IPS-18c (cell line): ENCODE data around the gene COX19.

Experiments used
- H3K4me3 ChIP-seq: 2 replicates; pipeline ENCODE4 v1.7.0; 2013; ENCODE audit warnings: low read depth, mild to moderate bottlenecking, low read length, moderate library complexity; ENCODE audit not compliant: insufficient read depth
- H3K9me3 ChIP-seq: one replicate; pipeline ENCODE4 v1.6.1; 2013; ENCODE audit warnings: mild to moderate bottlenecking, low read length, moderate library complexity; ENCODE audit not compliant: control insufficient read depth, insufficient read depth

COX19 gene, protein sequence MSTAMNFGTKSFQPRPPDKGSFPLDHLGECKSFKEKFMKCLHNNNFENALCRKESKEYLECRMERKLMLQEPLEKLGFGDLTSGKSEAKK

DNA sequence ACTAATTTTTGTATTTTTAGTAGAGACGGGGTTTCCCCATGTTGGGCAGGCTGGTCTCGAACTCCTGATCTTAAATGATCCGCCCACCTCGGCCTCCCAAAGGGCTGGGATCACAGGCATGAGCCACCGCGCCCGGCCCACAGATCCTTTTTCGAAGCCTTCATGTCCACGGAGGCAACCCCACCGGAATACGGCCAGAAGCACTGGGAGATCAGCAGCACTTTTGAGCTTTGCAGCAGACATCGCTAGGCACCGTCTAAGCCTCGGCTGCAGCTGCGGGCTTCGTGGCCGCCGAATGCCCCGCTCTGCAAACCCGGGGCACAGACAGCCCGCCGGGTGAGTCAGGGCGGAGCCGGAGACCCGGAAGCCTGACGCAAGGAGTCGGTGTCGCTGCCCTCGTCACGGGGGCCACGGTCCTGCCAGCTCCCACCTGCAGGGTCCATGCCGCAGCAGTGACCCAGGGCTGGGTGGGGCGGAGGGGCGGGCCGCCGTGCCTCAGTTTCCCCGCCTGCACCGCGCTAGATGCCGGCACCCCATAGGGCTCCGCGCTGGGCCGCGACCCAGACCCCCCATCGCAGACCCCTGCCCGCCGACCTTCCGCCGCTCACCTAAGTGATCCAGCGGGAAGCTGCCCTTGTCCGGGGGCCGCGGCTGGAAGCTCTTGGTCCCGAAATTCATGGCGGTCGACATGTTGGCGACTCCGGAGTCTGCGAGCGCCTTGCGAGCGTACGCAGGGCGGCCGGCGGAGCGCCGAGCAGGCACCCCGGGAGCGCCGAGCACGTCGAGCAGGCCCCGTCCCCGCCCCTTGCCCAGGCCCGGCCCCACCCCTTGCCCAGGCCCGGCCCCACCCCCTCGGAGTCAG is at the start of gene COX19:
Gene COX19 (minus strand): TSS at position 730 of the 862 bp plus-strand sequence. CDS start 40 bp downstream, at position 690.
- H3K9me3 ChIP-seq, result no peaks in the 10 kb centered on the region

DNA sequence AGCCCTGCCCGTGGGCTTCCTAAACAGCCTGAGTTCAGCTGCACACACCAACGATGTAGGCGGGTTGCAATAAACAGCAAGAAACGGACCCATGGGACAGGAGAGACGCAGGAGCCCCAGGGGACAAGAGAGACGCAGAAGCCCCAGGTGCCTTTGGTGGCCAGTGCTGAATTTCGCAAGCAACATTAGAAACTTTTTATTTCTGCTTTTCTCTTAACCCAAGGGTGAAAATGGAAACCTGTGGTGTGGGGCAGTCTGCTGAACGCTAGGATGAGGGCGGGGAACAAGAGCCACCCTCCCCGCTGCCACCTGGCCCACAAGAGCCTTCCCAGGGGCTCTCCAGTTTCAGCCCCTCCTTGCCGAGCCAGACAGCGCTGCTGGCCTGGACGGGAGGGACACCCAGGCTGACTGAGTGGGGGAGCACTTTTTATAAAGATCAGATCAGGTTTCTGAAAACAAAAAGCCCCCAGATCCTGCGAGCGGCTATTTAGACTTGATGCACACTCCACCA is 49.0 kb upstream of the COX19 start:
- Histone ChIP-seq H3K9me3 (no peaks in the 10 kb centered on the region), H3K4me3 (no peak overlapping the region)

More for the DNA sequence above, at the start of gene COX19:
- H3K4me3 ChIP-seq, result peak within 1 kb of the TSS; percentile 97

DNA sequence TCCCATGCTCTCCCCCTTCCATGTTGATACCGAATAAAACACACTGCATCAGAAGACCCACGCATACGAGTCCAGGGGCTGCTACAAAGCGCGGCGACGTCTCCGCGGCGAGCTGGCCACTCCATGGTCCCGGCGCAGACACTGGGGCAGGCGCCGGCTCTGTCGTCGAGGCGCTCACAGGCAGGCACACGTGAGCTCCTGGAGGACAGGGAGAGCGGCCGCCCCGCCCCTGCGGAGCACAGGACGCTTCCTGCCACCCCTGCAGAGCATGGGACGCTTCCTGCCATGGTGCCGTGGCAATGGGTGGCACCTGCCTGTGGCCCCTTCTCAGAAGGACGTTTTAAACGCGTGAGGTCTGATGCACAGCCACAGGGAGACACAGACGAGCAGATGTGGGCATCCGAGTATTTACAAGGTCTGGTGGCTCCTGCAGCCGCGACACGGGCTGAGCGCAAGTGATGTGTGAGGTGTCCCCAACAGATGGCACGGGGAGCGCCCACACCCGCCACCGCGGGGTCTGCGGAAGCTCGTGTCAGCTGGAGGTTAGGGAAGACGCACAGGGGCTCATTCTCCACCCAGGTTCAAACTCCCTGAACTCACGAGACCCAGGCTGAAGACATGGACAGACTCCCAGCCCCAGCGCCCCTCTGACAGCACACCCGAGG is 47.6 kb upstream of the COX19 start:
- H3K9me3 ChIP-seq, result no peaks in the 10 kb centered on the region
- H3K4me3 ChIP-seq, result no peak overlapping the region

DNA sequence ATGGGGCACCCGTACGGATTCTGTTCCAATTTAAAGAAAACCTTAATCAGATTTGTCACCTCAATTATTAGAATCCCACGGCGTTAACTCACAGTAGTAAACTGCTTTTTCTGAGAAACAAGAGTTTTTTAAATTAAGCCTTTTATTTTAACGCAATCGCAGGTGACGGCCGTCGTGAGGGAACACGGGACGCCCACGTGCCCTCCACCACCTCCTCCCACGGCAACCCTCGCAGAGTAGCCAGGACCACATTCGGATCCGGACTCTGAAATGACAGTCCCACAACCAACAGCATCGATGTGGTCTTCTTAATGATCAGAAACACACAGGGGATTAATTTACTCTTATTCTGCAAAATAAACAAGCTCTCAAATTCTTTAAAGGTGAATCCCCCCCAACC is 47.0 kb upstream of the COX19 start:
- Histone ChIP-seq H3K4me3 (no peak overlapping the region), H3K9me3 (no peaks in the 10 kb centered on the region)

DNA sequence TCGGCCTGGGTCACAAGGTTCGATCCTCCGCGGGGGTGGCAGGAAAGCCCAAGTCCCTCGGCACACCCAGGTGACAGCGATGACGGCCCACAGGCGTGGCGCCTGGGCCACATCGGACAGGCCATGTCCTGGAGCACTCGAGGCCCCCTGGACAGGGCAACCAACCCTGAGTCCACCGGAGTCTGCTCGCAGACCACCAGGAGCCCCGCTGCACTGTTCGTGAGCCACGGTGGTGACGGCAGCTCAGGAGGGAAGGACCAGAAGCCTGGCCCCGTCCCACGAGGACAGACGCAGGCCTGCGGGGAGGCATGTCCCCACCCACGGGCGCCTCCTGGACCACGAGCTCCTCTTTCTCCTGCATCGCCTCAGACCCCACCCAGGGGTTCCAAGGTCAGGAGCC is 46.6 kb upstream of the COX19 start:
- Histone ChIP-seq H3K9me3 (no peaks in the 10 kb centered on the region), H3K4me3 (no peak overlapping the region)

DNA sequence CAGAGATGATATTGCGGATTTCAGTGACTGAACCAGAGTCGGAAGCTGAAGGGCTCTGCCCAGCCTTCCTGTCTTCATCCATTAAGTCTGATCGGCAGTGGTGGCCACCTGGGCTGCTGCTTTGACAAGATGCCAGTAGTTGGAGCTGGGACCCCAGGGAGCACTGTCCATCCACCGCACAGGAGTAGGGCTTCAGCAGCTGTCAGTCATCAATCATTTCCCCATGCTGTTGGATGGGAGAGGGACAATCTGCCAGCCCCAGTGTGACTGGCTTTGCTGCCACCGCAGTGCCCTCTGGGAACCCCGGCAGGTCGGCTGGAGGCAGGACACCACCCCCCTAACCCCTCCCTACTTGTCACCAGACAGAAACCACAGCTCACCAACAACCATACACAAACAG is 46.0 kb upstream of the COX19 start:
- no peak overlapping the region for H3K4me3 ChIP-seq

DNA sequence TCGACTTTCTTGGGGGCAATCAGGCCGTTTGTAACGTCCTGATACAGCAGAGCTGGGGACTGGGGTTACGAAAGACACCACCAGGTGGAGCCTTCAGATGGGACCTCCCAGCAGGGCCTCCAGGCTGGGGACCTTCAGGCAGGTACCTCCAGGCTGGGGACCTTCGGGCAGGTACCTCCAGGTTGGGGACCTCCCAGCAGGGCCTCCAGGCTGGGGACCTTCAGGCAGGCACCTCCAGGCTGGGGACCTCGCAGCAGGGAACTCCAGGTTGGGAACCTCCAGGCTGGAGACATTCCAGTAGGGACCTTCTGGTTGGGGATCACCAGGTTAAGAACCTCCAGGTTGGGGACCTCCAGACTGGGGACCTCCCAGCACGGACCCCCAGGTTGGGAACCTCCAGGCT is 45.5 kb upstream of the COX19 start:
- no peak overlapping the region for H3K4me3 ChIP-seq
- H3K9me3 ChIP-seq, result peaks cover 2% of the 10 kb centered on the region

More for the DNA sequence above, 46.0 kb upstream of the COX19 start:
- H3K9me3 ChIP-seq, result peaks cover 2% of the 10 kb centered on the region

DNA sequence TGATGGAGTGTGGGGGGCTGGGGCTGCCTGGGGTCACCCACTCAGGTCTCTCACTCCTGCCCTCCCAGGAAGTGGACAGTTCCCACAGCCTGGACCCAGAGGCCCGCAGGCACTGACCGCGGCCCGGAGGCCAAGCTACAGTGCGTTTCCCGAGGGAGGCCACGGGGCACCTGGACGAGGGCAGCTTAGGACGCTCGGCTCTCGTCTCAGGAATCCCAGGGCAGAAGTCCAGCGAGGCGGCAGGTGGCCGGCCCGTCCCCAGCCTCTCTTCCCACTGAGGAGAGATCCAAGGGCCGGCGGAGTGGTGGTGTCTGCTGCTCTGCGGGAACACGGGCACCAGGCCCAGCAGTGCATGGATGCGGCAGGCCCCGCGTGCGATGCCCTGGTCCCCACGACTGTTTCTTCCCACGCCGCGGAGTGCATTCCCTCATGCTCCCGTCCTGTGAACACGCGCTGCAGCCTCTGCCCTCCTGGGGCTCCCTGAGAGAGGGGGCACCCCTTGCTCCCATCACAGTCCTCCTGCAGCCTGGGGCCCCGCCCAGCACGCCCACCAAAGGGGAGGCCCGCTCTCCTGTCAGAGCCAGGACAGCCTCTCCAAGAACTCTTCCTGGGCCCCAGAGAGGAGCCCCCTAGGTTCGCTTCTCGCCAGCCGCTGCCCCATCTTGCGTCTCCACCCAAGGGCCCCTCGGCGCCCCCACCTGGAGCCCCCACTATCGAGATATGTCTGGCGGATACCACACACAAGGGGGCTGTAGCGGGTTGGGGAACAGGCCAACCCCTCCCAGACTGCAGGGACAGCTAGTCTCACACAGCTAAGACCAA is 44.7 kb upstream of the COX19 start:
- Histone ChIP-seq H3K4me3 (no peak overlapping the region), H3K9me3 (peaks cover 2% of the 10 kb centered on the region)

DNA sequence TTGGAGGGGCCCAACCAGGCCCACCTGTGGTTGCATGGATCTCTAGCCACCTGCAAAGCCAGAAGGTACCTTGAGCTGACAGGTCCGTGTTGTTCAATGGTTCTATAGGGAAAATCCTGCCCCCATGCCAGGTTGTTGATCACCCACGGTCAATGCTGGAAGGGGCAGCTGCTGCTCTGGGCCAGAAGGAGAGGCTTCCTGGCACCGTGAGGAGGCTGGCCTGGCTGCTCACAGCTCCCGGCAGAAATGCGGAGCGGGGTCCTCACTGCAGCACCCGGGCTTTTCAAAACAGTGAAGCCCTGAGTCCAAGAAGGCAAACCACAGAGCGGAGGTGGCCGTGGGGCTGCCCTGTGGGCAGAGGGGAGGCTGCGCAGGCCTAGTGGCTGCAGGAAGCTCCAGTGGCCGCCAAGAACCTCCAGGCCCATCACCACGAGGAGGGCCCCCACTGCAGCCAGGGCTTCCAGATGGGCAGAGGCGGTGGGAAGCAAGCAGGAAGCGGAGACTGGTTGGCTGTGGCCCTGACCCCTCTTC is 44.0 kb upstream of the COX19 start:
- H3K9me3 ChIP-seq, result peaks cover 2% of the 10 kb centered on the region
- no peak overlapping the region for H3K4me3 ChIP-seq

DNA sequence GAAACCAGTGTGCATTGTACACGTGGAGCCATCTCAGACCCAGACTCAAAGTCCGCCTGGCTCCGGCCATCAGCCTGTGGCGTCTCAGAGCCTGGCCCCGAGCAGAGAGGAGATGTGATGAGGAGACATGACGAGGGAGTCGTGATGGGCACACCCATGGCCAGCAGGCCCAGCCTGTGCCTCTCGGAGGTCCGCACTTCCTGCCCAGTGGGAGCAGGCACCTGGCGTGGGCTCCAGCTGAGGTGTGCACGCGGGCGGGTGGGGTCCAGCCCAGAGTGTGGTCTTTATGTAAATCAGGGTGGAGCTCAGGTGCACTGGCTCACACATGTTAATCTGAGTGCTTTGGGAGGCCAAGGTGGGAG is 43.0 kb upstream of the COX19 start:
- H3K9me3 ChIP-seq, result peaks cover 2% of the 10 kb centered on the region
- H3K4me3 ChIP-seq, result no peak overlapping the region

DNA sequence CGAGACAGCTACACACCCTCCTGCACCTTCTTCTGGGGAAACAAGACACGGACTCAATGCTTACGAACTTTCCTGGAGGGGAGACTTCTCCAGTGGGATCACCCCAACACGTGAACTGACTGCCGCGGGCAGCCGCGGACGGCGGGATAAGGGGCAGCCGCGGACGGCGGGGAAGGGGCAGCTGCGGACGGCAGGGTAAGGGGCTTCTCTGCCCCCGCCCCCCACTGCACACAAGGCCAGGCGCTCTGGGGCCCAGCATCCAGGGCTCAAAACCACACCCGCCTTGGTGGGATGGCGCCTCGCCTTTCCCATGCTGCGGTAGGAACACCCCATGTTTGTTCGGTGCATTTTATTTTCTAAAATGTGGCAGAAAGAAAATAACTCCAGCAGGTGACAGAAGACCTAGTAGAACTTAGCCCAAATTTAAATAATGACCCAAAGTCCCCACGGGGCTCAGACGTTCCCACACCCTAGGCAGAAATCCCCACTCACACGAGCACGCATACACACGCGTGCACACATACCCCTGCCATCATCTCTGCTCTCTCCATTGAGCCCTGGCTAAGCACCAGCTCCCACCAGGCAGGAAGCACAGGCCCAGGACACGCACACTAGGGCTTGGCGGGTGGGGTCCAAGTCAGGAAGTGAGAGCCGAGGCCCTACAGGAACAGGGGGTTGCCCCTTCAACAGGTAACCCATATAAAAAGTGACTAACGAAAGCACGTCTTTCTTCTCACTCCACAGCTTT is 42.4 kb upstream of the COX19 start:
- Histone ChIP-seq H3K9me3 (peaks cover 2% of the 10 kb centered on the region), H3K4me3 (no peak overlapping the region)

DNA sequence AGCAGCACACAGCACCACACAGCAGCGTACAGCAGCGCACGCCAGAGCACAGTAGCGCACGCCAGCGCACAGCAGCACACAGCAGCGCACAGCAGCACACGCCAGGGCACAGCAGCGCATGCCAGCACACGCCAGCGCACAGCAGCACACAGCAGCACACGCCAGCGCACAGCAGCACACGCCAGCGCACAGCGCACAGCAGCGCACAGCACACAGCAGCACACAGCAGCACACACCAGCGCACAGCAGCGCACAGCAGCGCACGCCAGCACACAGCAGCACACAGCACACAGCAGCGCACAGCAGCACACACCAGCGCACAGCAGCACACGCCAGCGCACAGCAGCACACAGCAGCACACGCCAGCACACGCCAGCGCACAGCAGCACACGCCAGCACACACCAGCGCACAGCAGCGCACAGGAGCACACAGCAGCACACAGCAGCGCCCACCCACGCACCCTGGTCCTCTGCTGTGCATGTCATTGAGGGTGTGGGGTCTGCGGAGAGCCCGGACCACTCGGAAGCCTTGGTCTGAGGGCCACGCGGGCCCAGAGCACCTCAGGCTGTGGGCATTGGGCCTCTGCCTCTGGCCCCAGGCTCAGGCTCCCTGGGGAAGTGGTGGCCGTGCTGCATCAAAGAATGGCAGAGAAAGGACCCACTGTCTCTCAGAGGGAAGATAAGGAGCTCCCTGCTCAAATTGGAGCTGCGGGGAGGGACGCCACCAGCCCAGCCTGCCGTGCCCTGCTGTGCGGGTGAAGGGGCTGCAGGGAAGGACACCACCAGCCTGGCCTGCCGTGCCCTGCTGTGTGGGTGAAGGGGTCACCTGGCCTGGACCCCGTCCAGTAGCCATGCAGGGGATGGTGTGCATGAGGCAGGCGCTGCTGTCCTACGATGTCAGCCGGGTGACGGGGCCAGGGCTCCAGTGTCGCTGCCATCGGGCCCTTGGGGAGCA is 41.5 kb upstream of the COX19 start:
- H3K9me3 ChIP-seq, result peaks cover 2% of the 10 kb centered on the region

DNA sequence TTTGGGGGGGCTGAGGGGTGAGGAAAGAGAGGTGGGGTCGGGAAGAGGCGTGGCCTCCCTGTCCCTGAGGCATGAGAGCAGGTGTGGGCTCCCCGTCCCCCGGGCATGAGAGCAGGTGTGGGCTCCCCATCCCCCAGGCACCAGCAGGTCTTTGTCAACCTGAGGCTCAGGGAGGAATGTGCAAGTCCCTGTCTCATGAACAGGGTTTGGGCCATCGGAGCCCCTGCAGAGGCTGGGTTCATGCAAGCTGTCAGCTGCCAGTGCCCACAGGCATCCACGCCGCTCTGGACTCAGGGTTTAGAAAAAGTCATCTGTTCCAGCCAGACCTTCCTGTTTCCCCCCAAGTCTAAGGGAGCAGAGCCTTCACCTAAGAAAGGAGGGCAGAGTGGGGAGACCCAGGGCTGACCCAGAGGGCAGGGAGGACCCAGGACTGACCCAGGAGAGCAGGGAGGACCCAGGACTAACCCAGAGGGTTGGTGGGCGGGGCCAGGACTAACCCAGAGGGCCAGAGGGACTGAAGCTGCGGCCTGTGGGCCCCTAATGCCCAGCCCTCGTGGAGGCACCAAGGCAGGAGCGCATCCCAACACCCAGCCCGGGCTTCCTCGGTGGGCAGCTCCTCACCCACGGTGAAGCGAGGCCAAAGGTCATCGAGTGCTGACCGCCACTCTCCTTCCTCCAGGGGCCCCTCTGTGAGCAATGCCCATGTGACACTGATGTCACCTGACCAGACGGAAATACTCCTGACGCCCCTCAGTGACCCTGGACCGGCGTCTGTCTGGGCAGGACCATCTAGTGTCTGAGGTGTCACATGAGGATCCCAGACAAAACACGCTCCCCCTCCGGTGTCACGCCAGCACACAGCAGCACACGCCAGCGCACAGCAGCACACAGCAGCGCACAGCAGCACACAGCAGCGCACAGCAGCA is 40.1 kb upstream of the COX19 start:
- Histone ChIP-seq H3K9me3 (peaks cover 2% of the 10 kb centered on the region), H3K4me3 (no peak overlapping the region)

More for the DNA sequence above, 41.5 kb upstream of the COX19 start:
- H3K4me3 ChIP-seq, result no peak overlapping the region

DNA sequence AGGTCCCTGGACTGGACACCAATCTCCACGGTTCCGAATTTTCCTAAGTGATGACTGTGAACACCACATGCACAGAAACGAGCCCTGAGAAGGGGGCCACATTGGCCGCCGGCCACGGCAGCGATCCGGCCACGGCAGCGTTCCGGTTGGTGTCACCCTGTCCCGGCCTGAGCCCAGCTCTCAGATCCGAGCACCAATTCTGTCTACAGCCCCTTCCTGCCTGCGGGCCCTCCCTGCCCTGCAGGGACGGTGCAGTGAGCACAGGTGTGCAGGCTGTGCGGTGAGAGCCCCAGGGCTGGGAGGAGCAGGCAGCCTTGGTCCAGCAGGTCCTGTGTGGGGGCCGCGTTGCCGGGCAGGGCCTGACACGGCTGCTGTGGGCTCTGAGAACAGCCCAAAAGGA is 39.3 kb upstream of the COX19 start:
- no peak overlapping the region for H3K4me3 ChIP-seq
- peaks cover 2% of the 10 kb centered on the region for H3K9me3 ChIP-seq

DNA sequence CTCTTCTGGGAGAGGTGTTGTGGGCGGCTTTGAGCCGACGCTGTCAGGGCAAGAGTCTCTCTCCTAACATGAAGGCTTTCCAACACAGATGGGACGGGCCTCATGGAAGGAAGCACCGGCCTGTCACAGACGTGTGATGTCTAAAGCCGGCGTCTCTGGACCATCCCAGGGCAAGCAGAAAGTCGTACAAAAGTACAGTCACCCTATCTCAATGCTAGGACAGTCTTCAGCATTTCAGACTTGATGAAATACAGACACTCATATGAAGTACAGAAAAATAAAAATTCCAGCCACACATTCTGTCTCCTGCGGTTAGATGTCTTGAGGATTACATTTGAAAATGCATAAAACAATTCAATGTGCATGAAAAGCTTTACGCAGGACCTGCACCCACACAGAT is 38.2 kb upstream of the COX19 start:
- no peak overlapping the region for H3K4me3 ChIP-seq
- peaks cover 2% of the 10 kb centered on the region for H3K9me3 ChIP-seq
